Measurements from ENCODE around the gene KDM2A. TPM values are rescaled to one million over a fixed set of nuclear protein-coding genes. Genes with fewer than 3 reads are reported as not detected.

KDM2A gene
- total RNA-seq, 1 experiment from 2014 or later, result 65.3 TPM

- Histone ChIP-seq H3K27me3 (ENCODE audit: low read length) (no peaks in the 10 kb centered on the region), H3K9me3 (ENCODE audit: low read length) (no peaks in the 10 kb centered on the region), H3K27ac (ENCODE audit: low read length) (peak overlapping the region; percentile 21), H3F3A (ENCODE audit: low read length, unreplicated experiment) (no peaks in the 10 kb centered on the region), H3K9ac (ENCODE audit: low read length) (peak overlapping the region; percentile 86), H3K79me2 (ENCODE audit: low read length) (peaks cover 42% of the 10 kb centered on the region), H3K4me2 (ENCODE audit: low read length) (peak overlapping the region; percentile 88), H3K4me1 (ENCODE audit: insufficient read depth, low read length) (peaks cover 44% of the 10 kb centered on the region), H4K20me1 (ENCODE audit: low read length) (peaks cover 4% of the 10 kb centered on the region; the same call in 1 of the 2 replicates), H2AFZ (ENCODE audit: low read length) (peak overlapping the region; percentile 52; the same call in 1 of the 2 replicates), H3K4me3 (ENCODE audit: low read length) (peak overlapping the region; percentile 85), H3K9me2 (replicated peaks; ENCODE audit: low read length) (no peaks in the 10 kb centered on the region), H3K36me3 (ENCODE audit: low read depth, low read length) (peaks cover 26% of the 10 kb centered on the region)
- DNase-seq, result peak; percentile 28
- POLR2A ChIA-PET (ENCODE audit: unreplicated experiment), result no interaction called here
- TSS peak; percentile 8 for BruUV-seq (replicated peaks)
- CTCF ChIA-PET, result no interaction called here
- ATAC-seq, result peak; percentile 19
- TF ChIP-seq EZH2phosphoT487 (IDR thresholded peaks at IDR 0.05; ENCODE audit: borderline replicate concordance, low read length) (no peak), EZH2 (IDR thresholded peaks at IDR 0.05; ENCODE audit: low read length, unreplicated experiment) (no peak), CTCF (conservative IDR thresholded peaks at IDR 0.05; ENCODE audit: low read depth, low read length) (no peak)
- intact Hi-C loops (cut with micrococcal nuclease), result no loop called here
Measured at GRCh38 chr11:67289651-67290479, 170.8 kb downstream of the KDM2A start.

GRCh38 chr11:67290801-67291200 lies 171.7 kb downstream of the KDM2A start:
- DNase-seq (no peak), ATAC-seq (no peak)
- no TSS peak for BruUV-seq (replicated peaks)
- peaks cover 4% of the 10 kb centered on the region; the same call in 1 of the 2 replicates for H4K20me1 ChIP-seq (ENCODE audit: low read length)
- peak overlapping the region; percentile 88; the same call in 1 of the 2 replicates for H3K4me2 ChIP-seq (ENCODE audit: low read length)
- no peaks in the 10 kb centered on the region for H3K9me2 ChIP-seq (replicated peaks; ENCODE audit: low read length)
- CTCF ChIA-PET, result no interaction called here
- POLR2A ChIA-PET (ENCODE audit: unreplicated experiment), result no interaction called here
- intact Hi-C loops (cut with micrococcal nuclease), result no loop called here
- H3F3A ChIP-seq (ENCODE audit: low read length, unreplicated experiment), result no peaks in the 10 kb centered on the region
- peaks cover 44% of the 10 kb centered on the region for H3K4me1 ChIP-seq (ENCODE audit: insufficient read depth, low read length)
- peaks cover 3% of the 10 kb centered on the region for H3K9me3 ChIP-seq (ENCODE audit: low read length)
- no peak overlapping the region for H3K27ac ChIP-seq (ENCODE audit: low read length)
- TF ChIP-seq EZH2 (IDR thresholded peaks at IDR 0.05; ENCODE audit: low read length, unreplicated experiment), result no peak
- no peak for TF ChIP-seq CTCF (conservative IDR thresholded peaks at IDR 0.05; ENCODE audit: low read depth, low read length)
- no peak for TF ChIP-seq EZH2phosphoT487 (IDR thresholded peaks at IDR 0.05; ENCODE audit: borderline replicate concordance, low read length)
- no peak overlapping the region; the same call in 1 of the 2 replicates for H3K4me3 ChIP-seq (ENCODE audit: low read length)
- H2AFZ ChIP-seq (ENCODE audit: low read length), result no peak overlapping the region
- H3K9ac ChIP-seq (ENCODE audit: low read length), result no peak overlapping the region
- peaks cover 30% of the 10 kb centered on the region for H3K36me3 ChIP-seq (ENCODE audit: low read depth, low read length)
- no peaks in the 10 kb centered on the region for H3K27me3 ChIP-seq (ENCODE audit: low read length)
- H3K79me2 ChIP-seq (ENCODE audit: low read length), result peaks cover 47% of the 10 kb centered on the region
